Neutrophil (primary cell): ENCODE measurements around the gene MTREX.

Experiments
- H3K27ac ChIP-seq: fragments of 200-600 bp; sonication (generic); 2 replicates; pipeline ENCODE4 v1.5.1; 2016; ENCODE audit warnings: mild to moderate bottlenecking, moderate library complexity
- H3K27me3 ChIP-seq: fragments of 200-600 bp; sonication (generic); 2 replicates; pipeline ENCODE4 v1.6.0; 2016; ENCODE audit warnings: mild to moderate bottlenecking
- H3K36me3 ChIP-seq: fragments of 200-600 bp; sonication (generic); 2 replicates; pipeline ENCODE4 v1.5.1; 2017
- H3K4me1 ChIP-seq, 2 experiments: fragments of 200-600 bp in 1 of 2; sonication (generic) in 1 of 2; 1 replicate in 1 of 2; 2 replicates in 1 of 2; pipeline versions ENCODE4 v1.5.1 to v1.6.1; 2013 to 2016; ENCODE audit warnings: low read depth in 1 of 2, low read length in 1 of 2, mild to moderate bottlenecking in 1 of 2, moderate library complexity in 1 of 2; ENCODE audit not compliant: control insufficient read depth in 1 of 2, insufficient read depth in 1 of 2
- H3K4me3 ChIP-seq, 2 experiments: fragments of 200-600 bp in 1 of 2; sonication (generic) in 1 of 2; 1 replicate in 1 of 2; 2 replicates in 1 of 2; pipeline ENCODE4 v1.5.1; 2013 to 2016; ENCODE audit warnings: low read depth in 1 of 2, low read length in 1 of 2, mild to moderate bottlenecking in 1 of 2, moderate library complexity in 1 of 2
- H3K9me3 ChIP-seq: fragments of 200-600 bp; sonication (generic); 2 replicates; pipeline ENCODE4 v1.5.1; 2016
- CTCF ChIP-seq: fragments of 200-600 bp; sonication (generic); IDR thresholded peaks from 2 replicates; pipeline ENCODE4 v1.5.1; 2016; ENCODE audit warnings: antibody characterized with exemption

Gene MTREX

GRCh38 chr5:55440188-55440646 is 132.4 kb downstream of the MTREX start:
- Histone ChIP-seq H3K27me3 (peaks cover 9% of the 10 kb centered on the region), H3K27ac (no peak overlapping the region), H3K9me3 (no peaks in the 10 kb centered on the region), H3K36me3 (no peaks in the 10 kb centered on the region), H3K4me1 (no peaks in the 10 kb centered on the region), H3K4me3 (no peak overlapping the region)
- no peak for TF ChIP-seq CTCF

- Histone ChIP-seq H3K4me1 (no peaks in the 10 kb centered on the region), H3K4me3 (no peak overlapping the region), H3K27me3 (peaks cover 9% of the 10 kb centered on the region), H3K9me3 (no peaks in the 10 kb centered on the region), H3K36me3 (no peaks in the 10 kb centered on the region), H3K27ac (no peak overlapping the region)
- TF ChIP-seq CTCF: no peak
Measured at GRCh38 chr5:55441107-55441771, 133.4 kb downstream of the MTREX start.

GRCh38 chr5:55441954-55442353 is 134.2 kb downstream of the MTREX start:
- TF ChIP-seq CTCF: no peak
- Histone ChIP-seq H3K36me3 (no peaks in the 10 kb centered on the region), H3K4me3 (no peak overlapping the region)

GRCh38 chr5:55445791-55446190 is 138.0 kb downstream of the MTREX start:
- Histone ChIP-seq H3K27me3 (peaks cover 11% of the 10 kb centered on the region), H3K9me3 (no peaks in the 10 kb centered on the region), H3K4me3 (no peak overlapping the region), H3K27ac (no peak overlapping the region), H3K4me1 (no peaks in the 10 kb centered on the region), H3K36me3 (no peaks in the 10 kb centered on the region)
- no peak for TF ChIP-seq CTCF

More at GRCh38 chr5:55441954-55442353, 134.2 kb downstream of the MTREX start:
- Histone ChIP-seq H3K4me1 (no peaks in the 10 kb centered on the region), H3K27ac (no peak overlapping the region), H3K27me3 (peaks cover 13% of the 10 kb centered on the region), H3K9me3 (no peaks in the 10 kb centered on the region)

- Histone ChIP-seq H3K27me3 (peaks cover 4% of the 10 kb centered on the region), H3K4me1 (no peaks in the 10 kb centered on the region), H3K27ac (no peak overlapping the region), H3K4me3 (no peak overlapping the region), H3K9me3 (no peaks in the 10 kb centered on the region), H3K36me3 (no peaks in the 10 kb centered on the region)
- TF ChIP-seq CTCF: no peak
Measured at GRCh38 chr5:55446640-55447351, 139.0 kb downstream of the MTREX start.
